Trophoblast cell (in vitro differentiated cells and primary cell): Measurements from ENCODE around the gene EPHB1.

Experiments used
- DNase-seq, 2 donors: peaks; one replicate each; pipeline ENCODE4 v3.0.0-alpha.2; 2016
- H2AFZ ChIP-seq: 2 replicates; pipeline ENCODE4 v1.6.1; 2013; ENCODE audit warnings: low read length, moderate library complexity, mild to moderate bottlenecking; ENCODE audit not compliant: insufficient read depth, poor library complexity
- H2AK5ac ChIP-seq: 2 replicates; pipeline ENCODE4 v1.6.1; 2013; ENCODE audit warnings: mild to moderate bottlenecking, low read length
- H2BK120ac ChIP-seq: 2 replicates; pipeline ENCODE4 v1.6.1; 2013; ENCODE audit warnings: low read length, mild to moderate bottlenecking, moderate library complexity; ENCODE audit not compliant: insufficient read depth, poor library complexity
- H2BK12ac ChIP-seq: 2 replicates; pipeline ENCODE4 v1.6.1; 2013; ENCODE audit warnings: mild to moderate bottlenecking, low read length, moderate library complexity
- H2BK5ac ChIP-seq: 2 replicates; pipeline ENCODE4 v1.6.1; 2013; ENCODE audit warnings: low read length, low read depth, moderate library complexity, mild to moderate bottlenecking; ENCODE audit not compliant: poor library complexity
- H3K14ac ChIP-seq: 2 replicates; pipeline ENCODE4 v1.6.1; 2013; ENCODE audit warnings: mild to moderate bottlenecking, low read length
- H3K18ac ChIP-seq: 2 replicates; pipeline ENCODE4 v1.6.1; 2013; ENCODE audit warnings: mild to moderate bottlenecking, low read length
- H3K23ac ChIP-seq: 2 replicates; pipeline ENCODE4 v1.6.1; 2013; ENCODE audit warnings: low read length
- H3K27ac ChIP-seq: 2 replicates; pipeline ENCODE4 v1.5.1; 2013; ENCODE audit warnings: low read depth, mild to moderate bottlenecking, inconsistent platforms, low read length, moderate library complexity
- H3K27me3 ChIP-seq: 2 replicates; pipeline ENCODE4 v1.6.1; 2013; ENCODE audit warnings: inconsistent platforms, mild to moderate bottlenecking, low read length, moderate library complexity; ENCODE audit not compliant: insufficient read depth
- H3K36me3 ChIP-seq, 2 experiments: 1 replicate in 1 of 2; 2 replicates in 1 of 2; pipeline ENCODE4 v1.6.1; 2013; ENCODE audit warnings: low read length in 2 of 2, mild to moderate bottlenecking in 2 of 2, moderate library complexity in 1 of 2; ENCODE audit not compliant: insufficient read depth in 2 of 2, control insufficient read depth in 1 of 2
- H3K4ac ChIP-seq: 2 replicates; pipeline ENCODE4 v1.6.1; 2013; ENCODE audit warnings: low read depth, mild to moderate bottlenecking, low read length, moderate library complexity
- H3K4me1 ChIP-seq, 2 experiments: 1 replicate in 1 of 2; 2 replicates in 1 of 2; pipeline ENCODE4 v1.6.1; 2013; ENCODE audit warnings: low read length in 2 of 2, mild to moderate bottlenecking in 2 of 2, moderate library complexity in 1 of 2; ENCODE audit not compliant: insufficient read depth in 2 of 2, control insufficient read depth in 1 of 2
- H3K4me2 ChIP-seq: 2 replicates; pipeline ENCODE4 v1.6.1; 2013; ENCODE audit warnings: inconsistent platforms, mild to moderate bottlenecking, low read length, moderate library complexity
- H3K4me3 ChIP-seq: 2 replicates; pipeline ENCODE4 v1.5.1; 2013; ENCODE audit warnings: mild to moderate bottlenecking, low read depth, low read length, inconsistent platforms
- H3K79me1 ChIP-seq: one replicate; pipeline ENCODE4 v1.6.1; 2013; ENCODE audit warnings: low read length
- H3K79me2 ChIP-seq: 2 replicates; pipeline ENCODE4 v1.6.1; 2013; ENCODE audit warnings: low read length, mild to moderate bottlenecking; ENCODE audit not compliant: control insufficient read depth, insufficient read depth, poor library complexity
- H3K9ac ChIP-seq: 2 replicates; pipeline ENCODE4 v1.6.1; 2013; ENCODE audit warnings: mild to moderate bottlenecking, low read length
- H3K9me3 ChIP-seq: 2 replicates; pipeline ENCODE4 v1.6.1; 2013; ENCODE audit warnings: low read depth, mild to moderate bottlenecking, control low read depth, inconsistent platforms, low read length; ENCODE audit not compliant: insufficient read depth
- H4K12ac ChIP-seq: 2 replicates; pipeline ENCODE4 v1.6.1; 2013; ENCODE audit warnings: low read depth, mild to moderate bottlenecking, low read length, moderate library complexity
- H4K8ac ChIP-seq: 2 replicates; pipeline ENCODE4 v1.6.1; 2013; ENCODE audit warnings: low read depth, mild to moderate bottlenecking, low read length, moderate library complexity
- H4K91ac ChIP-seq: one replicate; pipeline ENCODE4 v1.6.1; 2013; ENCODE audit warnings: low read depth, mild to moderate bottlenecking, low read length, moderate library complexity
- WGBS: extraction: QIAGEN DNeasy Blood & Tissue Kit; methylation state at CpG from one replicate; pipeline ENCODE4 v1.1.7; 2013; ENCODE audit warnings: missing lambda C conversion rate; ENCODE audit not compliant: insufficient read length, insufficient coverage; ENCODE audit errors: extremely low coverage; 5-methylcytosine and 5-hydroxymethylcytosine counted together

The EPHB1 gene

GRCh38 chr3:134896696-134897095 is 101.6 kb downstream of the EPHB1 start:
- Histone ChIP-seq H4K12ac (no peak overlapping the region), H3K4me3 (no peak overlapping the region), H2AK5ac (no peak overlapping the region), H3K79me1 (no peaks in the 10 kb centered on the region), H4K8ac (no peak overlapping the region), H3K4me2 (no peak overlapping the region), H2BK120ac (no peak overlapping the region), H3K18ac (no peak overlapping the region), H2AFZ (no peak overlapping the region), H2BK12ac (no peak overlapping the region), H3K14ac (no peak overlapping the region), H2BK5ac (no peak overlapping the region), H3K27me3 (no peaks in the 10 kb centered on the region), H3K9ac (no peak overlapping the region), H3K79me2 (no peaks in the 10 kb centered on the region), H3K9me3 (peaks cover 4% of the 10 kb centered on the region), H3K23ac (no peak overlapping the region), H3K4ac (no peak overlapping the region), H3K36me3 (no peaks in the 10 kb centered on the region), H3K27ac (no peak overlapping the region), H3K4me1 (no peaks in the 10 kb centered on the region), H4K91ac (no peak overlapping the region)
- no CpG with 5 or more reads among the region's 8 CpGs for WGBS
- DNase-seq = no peak

DNA sequence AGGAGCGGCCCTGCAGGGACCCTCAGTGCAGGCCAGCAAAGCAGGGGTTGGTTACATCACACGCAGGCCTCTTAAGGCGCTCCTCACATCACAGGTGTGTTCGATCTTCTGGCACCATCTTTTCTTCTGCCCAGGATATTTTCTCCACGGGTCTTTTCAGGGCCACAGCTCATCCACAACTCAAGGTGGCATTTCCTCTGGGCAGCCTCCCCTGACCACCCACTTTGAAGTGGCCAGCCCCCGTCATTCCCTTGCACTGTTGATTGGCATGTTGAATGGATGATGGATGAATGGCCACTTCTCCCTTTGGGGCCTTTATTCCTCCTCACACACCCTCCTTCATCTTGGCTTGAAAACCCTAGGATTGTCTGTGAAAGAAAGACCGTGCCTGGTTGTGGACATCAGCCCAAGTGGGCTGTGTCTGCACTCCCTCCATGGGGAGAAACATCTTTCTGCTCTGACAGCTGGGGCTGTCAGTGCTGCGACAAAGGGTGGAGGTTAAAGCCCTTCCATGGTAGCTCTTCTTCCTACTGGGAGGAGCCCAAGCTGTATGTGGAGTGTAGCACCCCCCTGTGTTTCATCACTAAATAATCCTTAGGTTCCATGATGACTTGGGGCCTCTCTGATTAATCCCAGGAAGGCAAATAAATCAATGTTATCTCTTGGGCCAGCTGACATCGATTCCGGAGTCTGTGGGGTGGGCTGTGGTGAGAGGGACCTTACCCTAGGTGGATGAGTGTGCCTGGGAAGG is 102.5 kb downstream of the EPHB1 start:
- DNase-seq = no peak
- Histone ChIP-seq H3K79me2 (no peaks in the 10 kb centered on the region), H2BK5ac (no peak overlapping the region), H2BK12ac (no peak overlapping the region), H3K4me1 (no peaks in the 10 kb centered on the region), H4K12ac (no peak overlapping the region), H4K8ac (no peak overlapping the region), H3K4ac (no peak overlapping the region), H3K79me1 (no peaks in the 10 kb centered on the region), H2BK120ac (no peak overlapping the region), H3K14ac (no peak overlapping the region), H3K9ac (no peak overlapping the region), H3K27ac (no peak overlapping the region), H3K36me3 (no peaks in the 10 kb centered on the region), H3K4me3 (no peak overlapping the region), H3K23ac (no peak overlapping the region), H2AK5ac (no peak overlapping the region), H3K18ac (no peak overlapping the region), H3K9me3 (peaks cover 4% of the 10 kb centered on the region), H3K4me2 (no peak overlapping the region), H2AFZ (no peak overlapping the region), H3K27me3 (no peaks in the 10 kb centered on the region), H4K91ac (no peak overlapping the region)
- no CpG with 5 or more reads among the region's 10 CpGs for WGBS

DNA sequence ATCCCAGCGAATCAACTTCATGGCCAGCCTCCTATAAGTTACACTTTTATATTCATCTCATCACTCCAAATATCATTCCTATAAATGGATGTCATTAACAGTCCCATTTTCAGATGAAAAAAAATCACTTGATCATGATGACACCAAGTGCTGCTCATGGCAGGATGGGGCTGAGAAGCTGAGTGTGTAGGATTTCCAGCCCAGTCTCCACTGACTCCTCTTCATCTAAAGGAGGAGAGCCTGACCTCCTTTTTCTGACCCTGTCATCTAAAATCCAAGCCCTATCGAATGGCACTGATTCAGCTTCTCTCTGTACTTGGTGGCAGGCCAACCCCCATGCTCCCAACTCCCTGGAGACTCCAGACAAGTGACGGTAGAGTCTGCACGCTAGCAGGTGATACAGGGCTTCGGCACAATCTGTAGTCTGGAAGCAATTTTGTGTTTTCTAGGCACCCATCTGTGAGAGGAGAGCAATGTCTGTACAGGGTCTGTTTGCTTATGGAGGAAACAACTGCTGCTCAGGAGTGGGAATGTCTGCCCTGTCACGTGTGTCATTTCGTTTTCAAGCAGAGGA is 103.2 kb downstream of the EPHB1 start:
- H3K4me1 ChIP-seq = no peaks in the 10 kb centered on the region
- no peak overlapping the region for H3K23ac ChIP-seq
- DNase-seq = no peak
- H2BK12ac ChIP-seq = no peak overlapping the region
- H3K14ac ChIP-seq = no peak overlapping the region
- H2AFZ ChIP-seq = no peak overlapping the region
- H2AK5ac ChIP-seq = no peak overlapping the region
- H3K36me3 ChIP-seq = no peaks in the 10 kb centered on the region
- H4K8ac ChIP-seq = no peak overlapping the region
- H4K12ac ChIP-seq = no peak overlapping the region
- no peak overlapping the region for H2BK120ac ChIP-seq
- no peak overlapping the region for H3K27ac ChIP-seq
- no peak overlapping the region for H3K4ac ChIP-seq
- peaks cover 4% of the 10 kb centered on the region for H3K9me3 ChIP-seq
- no peak overlapping the region for H4K91ac ChIP-seq
- no peaks in the 10 kb centered on the region for H3K27me3 ChIP-seq
- H3K4me3 ChIP-seq = no peak overlapping the region
- no peak overlapping the region for H3K4me2 ChIP-seq
- no CpG with 5 or more reads among the region's 7 CpGs for WGBS
- H3K79me2 ChIP-seq = no peaks in the 10 kb centered on the region
- H3K18ac ChIP-seq = no peak overlapping the region
- no peak overlapping the region for H2BK5ac ChIP-seq
- no peaks in the 10 kb centered on the region for H3K79me1 ChIP-seq
- no peak overlapping the region for H3K9ac ChIP-seq

- Histone ChIP-seq H3K4me3 (no peak overlapping the region), H2BK12ac (no peak overlapping the region), H2BK120ac (no peak overlapping the region), H3K9me3 (peaks cover 2% of the 10 kb centered on the region), H3K18ac (no peak overlapping the region), H3K4me1 (no peaks in the 10 kb centered on the region), H3K14ac (no peak overlapping the region), H4K12ac (no peak overlapping the region), H2AK5ac (no peak overlapping the region), H3K23ac (no peak overlapping the region), H4K91ac (no peak overlapping the region), H2AFZ (no peak overlapping the region), H3K9ac (no peak overlapping the region), H2BK5ac (no peak overlapping the region), H3K79me1 (no peaks in the 10 kb centered on the region), H4K8ac (no peak overlapping the region), H3K79me2 (no peaks in the 10 kb centered on the region), H3K27ac (no peak overlapping the region), H3K4ac (no peak overlapping the region), H3K27me3 (no peaks in the 10 kb centered on the region), H3K4me2 (no peak overlapping the region), H3K36me3 (no peaks in the 10 kb centered on the region)
- DNase-seq = no peak
- WGBS = no CpG with 5 or more reads among the region's 1 CpG
Observed at GRCh38 chr3:134899786-134900185, 104.7 kb downstream of the EPHB1 start.
